Renal pelvis (tissue), 4 donors: ENCODE measurements around the gene DTD1. TPM values are rescaled to one million over a fixed set of nuclear protein-coding genes. Genes with fewer than 3 reads are reported as not detected.
A peak's percentile ranks its signal among the peaks of the same experiment; 100 is the strongest.

Experiments used
- DNase-seq: peaks from one replicate; pipeline ENCODE4 v3.0.0-alpha.2; 2013
- polyA plus RNA-seq, 3 donors: library from polyadenylated mRNA; unstranded; fragments of 120-200 nt; gene quantifications; one replicate each; pipeline ENCODE4 v1.2.1, GENCODE V29; 2013; ENCODE audit not compliant: insufficient read length in 3 of 3

Gene DTD1
- polyA plus RNA-seq, 3 donors = 30.3 to 35.5 (median 34.9) TPM

GRCh38 chr20:18653736-18654447 lies 66.0 kb downstream of the DTD1 start:
- no peak for DNase-seq

- DNase-seq = no peak
These were observed 66.6 kb downstream of the DTD1 start for GRCh38 chr20:18654448-18654773.

GRCh38 chr20:18657575-18657974 lies 69.7 kb downstream of the DTD1 start:
- DNase-seq = no peak

- DNase-seq = no peak
These were observed 74.6 kb downstream of the DTD1 start for GRCh38 chr20:18662279-18663040.

- no peak for DNase-seq
These were observed 76.1 kb downstream of the DTD1 start for GRCh38 chr20:18663932-18664331.

GRCh38 chr20:18665135-18665534 lies 77.3 kb downstream of the DTD1 start:
- DNase-seq = no peak

- DNase-seq = peak; percentile 45
These were observed 79.1 kb downstream of the DTD1 start for GRCh38 chr20:18666803-18667415.

- DNase-seq = no peak
These were observed 81.6 kb downstream of the DTD1 start for GRCh38 chr20:18669241-18670019.

GRCh38 chr20:18671203-18671710 lies 83.4 kb downstream of the DTD1 start:
- no peak for DNase-seq

GRCh38 chr20:18672834-18673233 lies 85.0 kb downstream of the DTD1 start:
- DNase-seq = no peak

- no peak for DNase-seq
These were observed 88.5 kb downstream of the DTD1 start for GRCh38 chr20:18676396-18676795.

GRCh38 chr20:18677126-18677525 lies 89.3 kb downstream of the DTD1 start:
- DNase-seq = no peak

- peak; percentile 48 for DNase-seq
These were observed 90.9 kb downstream of the DTD1 start for GRCh38 chr20:18678549-18679419.

GRCh38 chr20:18683839-18684238 lies 96.0 kb downstream of the DTD1 start:
- no peak for DNase-seq

- DNase-seq = no peak
These were observed 96.9 kb downstream of the DTD1 start for GRCh38 chr20:18684775-18685174.

- no peak for DNase-seq
These were observed 97.6 kb downstream of the DTD1 start for GRCh38 chr20:18685406-18685805.

GRCh38 chr20:18686696-18687095 lies 98.8 kb downstream of the DTD1 start:
- no peak for DNase-seq

- no peak for DNase-seq
These were observed 100.8 kb downstream of the DTD1 start for GRCh38 chr20:18688676-18689075.

- no peak for DNase-seq
These were observed 101.7 kb downstream of the DTD1 start for GRCh38 chr20:18689557-18689956.

GRCh38 chr20:18692447-18692846 lies 104.6 kb downstream of the DTD1 start:
- DNase-seq = no peak

GRCh38 chr20:18694071-18694470 lies 106.2 kb downstream of the DTD1 start:
- DNase-seq = no peak
